Keratinocyte (primary cell): ENCODE measurements around the gene SNTG2. TPM values are rescaled to one million over a fixed set of nuclear protein-coding genes. Genes with fewer than 3 reads are reported as not detected.

Source experiments
- DNase-seq: peaks from one replicate; pipeline ENCODE4 v3.0.0-alpha.2; 2011; ENCODE audit warnings: low read depth, missing footprints, low spot score
- FAIRE-seq: peaks from 2 replicates; lab custom pipeline; 2011; peaks lifted over from hg19 to GRCh38; lab: Jason Lieb, UNC
- H2AFZ ChIP-seq: 2 replicates; pipeline ENCODE4 v1.6.0; 2012; ENCODE audit warnings: low read length, control low read depth, inconsistent platforms; ENCODE audit not compliant: control insufficient read depth
- H3K27ac ChIP-seq: 2 replicates; pipeline ENCODE4 v1.5.1; 2011; ENCODE audit warnings: low read length; ENCODE audit not compliant: control insufficient read depth, insufficient read depth
- H3K27me3 ChIP-seq: 3 replicates; pipeline ENCODE4 v1.6.0; 2011; ENCODE audit warnings: low read length; ENCODE audit not compliant: control insufficient read depth, insufficient read depth; ENCODE audit errors: extremely low read depth
- H3K36me3 ChIP-seq, 2 experiments: 2 replicates in 1 of 2; 3 replicates in 1 of 2; pipeline ENCODE4 v1.5.1; 2011; ENCODE audit warnings: low read length in 2 of 2, mild to moderate bottlenecking in 1 of 2; ENCODE audit not compliant: control insufficient read depth in 2 of 2, insufficient read depth in 2 of 2; ENCODE audit errors: extremely low read depth in 1 of 2
- H3K4me1 ChIP-seq: 3 replicates; pipeline ENCODE4 v1.5.1; 2011; ENCODE audit warnings: low read length; ENCODE audit not compliant: control insufficient read depth, insufficient read depth; ENCODE audit errors: extremely low read depth
- H3K4me2 ChIP-seq: 3 replicates; pipeline ENCODE4 v1.6.0; 2011; ENCODE audit warnings: low read depth, low read length; ENCODE audit not compliant: control insufficient read depth, insufficient read depth; ENCODE audit errors: extremely low read depth
- H3K4me3 ChIP-seq, 3 experiments: fragments of 200-600 bp in 1 of 3; sonication (generic) in 1 of 3; 2 replicates in 2 of 3; 3 replicates in 1 of 3; pipeline ENCODE4 v1.5.1; 2011 to 2016; ENCODE audit warnings: low read length in 3 of 3, mild to moderate bottlenecking in 3 of 3, control low read depth in 2 of 3, inconsistent platforms in 1 of 3, low read depth in 1 of 3, mixed read lengths in 1 of 3, mixed run types in 1 of 3, moderate library complexity in 1 of 3; ENCODE audit not compliant: control insufficient read depth in 2 of 3, insufficient read depth in 2 of 3; ENCODE audit errors: extremely low read depth in 1 of 3
- H3K79me2 ChIP-seq: 2 replicates; pipeline ENCODE4 v1.6.0; 2012; ENCODE audit warnings: low read length; ENCODE audit not compliant: control insufficient read depth, insufficient read depth
- H3K9ac ChIP-seq: 3 replicates; pipeline ENCODE4 v1.6.0; 2011; ENCODE audit warnings: low read length; ENCODE audit not compliant: control insufficient read depth, insufficient read depth; ENCODE audit errors: extremely low read depth
- H3K9me1 ChIP-seq: 3 replicates; pipeline ENCODE4 v1.6.0; 2011; ENCODE audit warnings: low read length; ENCODE audit not compliant: control insufficient read depth, insufficient read depth; ENCODE audit errors: extremely low read depth
- H3K9me3 ChIP-seq: 2 replicates; pipeline ENCODE4 v1.5.1; 2012; ENCODE audit warnings: low read depth, low read length; ENCODE audit not compliant: control insufficient read depth
- H4K20me1 ChIP-seq: 3 replicates; pipeline ENCODE4 v1.6.0; 2011; ENCODE audit warnings: low read length; ENCODE audit not compliant: control insufficient read depth, insufficient read depth; ENCODE audit errors: extremely low read depth
- EZH2 ChIP-seq: IDR thresholded peaks from one replicate; pipeline ENCODE4 v1.6.1; 2012; ENCODE audit warnings: inconsistent platforms, mild to moderate bottlenecking, low read length, moderate library complexity
- dilution Hi-C: fragments of 300-500 bp; cut with MboI; formaldehyde crosslinking; loops from one replicate; pipeline ENCODE4 v1.7.0; 2020; ENCODE audit warnings: low sequenced_read_pairs; ENCODE audit not compliant: extremely low pct_ligation_motif_present
- polyA plus RNA-seq, 5 experiments: library from polyadenylated mRNA; depleted of rRNA in 3 of 5; stranded (reverse) in 3 of 5; stranded (forward) in 1 of 5; unstranded in 1 of 5; fragments of >200 nt; gene quantifications; 1 replicate in 1 of 5; 2 replicates in 3 of 5; 3 replicates in 1 of 5; pipeline versions ENCODE4 v1.2.1 to v1.2.3, GENCODE V29; 2011 to 2012; ENCODE audit warnings: missing spikeins in 2 of 5, low read depth in 1 of 5, low replicate concordance in 1 of 5
- TF ChIP-seq, protein P1 (sequence below), 3 experiments: IDR thresholded peaks in 1 of 3; conservative IDR thresholded peaks in 1 of 3; optimal IDR thresholded peaks in 1 of 3; 2 replicates in 2 of 3; 3 replicates in 1 of 3; pipeline versions ENCODE3 to v1.5.1; 2011; ENCODE audit warnings: low read length in 3 of 3, mild to moderate bottlenecking in 3 of 3, moderate library complexity in 2 of 3, control low read depth in 1 of 3, inconsistent platforms in 1 of 3; ENCODE audit not compliant: insufficient read depth in 2 of 3; ENCODE audit errors: extremely low read depth in 1 of 3

The SNTG2 gene
- polyA plus RNA-seq, 1 donor (not counting 4 experiments of a cell fraction or from before 2014, with no cell fraction given) = not detected

DNA sequence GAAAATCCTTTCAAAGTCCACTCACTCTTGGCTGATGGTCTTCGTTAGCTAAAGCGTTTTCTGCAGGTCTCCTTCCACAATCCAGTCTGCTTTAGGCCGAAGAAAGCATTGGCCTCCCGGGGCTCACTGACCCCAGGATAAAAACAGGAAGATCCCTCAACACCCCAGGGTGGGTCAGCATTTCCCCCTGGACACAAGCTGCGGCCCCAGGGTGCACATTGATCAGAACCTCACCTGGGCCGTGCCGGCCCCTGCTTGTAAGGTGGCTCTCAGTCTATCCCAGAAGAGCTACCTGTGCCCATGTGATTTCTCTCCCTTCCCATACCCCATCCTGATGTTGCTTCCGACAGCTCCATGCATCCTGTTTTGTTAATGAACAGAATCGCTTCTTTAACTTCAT is 349.6 kb downstream of the SNTG2 start:
- Histone ChIP-seq H3K79me2 (no peaks in the 10 kb centered on the region), H3K4me2 (no peak overlapping the region), H2AFZ (no peak overlapping the region), H3K9me3 (no peaks in the 10 kb centered on the region), H3K27me3 (no peaks in the 10 kb centered on the region), H4K20me1 (no peaks in the 10 kb centered on the region), H3K4me1 (no peaks in the 10 kb centered on the region), H3K9me1 (no peaks in the 10 kb centered on the region), H3K36me3 (no peaks in the 10 kb centered on the region), H3K27ac (no peak overlapping the region), H3K4me3 (no peak overlapping the region), H3K9ac (no peak overlapping the region)
- dilution Hi-C loops = no loop called here
- DNase-seq (no peak), FAIRE-seq (no peak)
- TF ChIP-seq EZH2 = no peak
- TF ChIP-seq, protein P1, sequence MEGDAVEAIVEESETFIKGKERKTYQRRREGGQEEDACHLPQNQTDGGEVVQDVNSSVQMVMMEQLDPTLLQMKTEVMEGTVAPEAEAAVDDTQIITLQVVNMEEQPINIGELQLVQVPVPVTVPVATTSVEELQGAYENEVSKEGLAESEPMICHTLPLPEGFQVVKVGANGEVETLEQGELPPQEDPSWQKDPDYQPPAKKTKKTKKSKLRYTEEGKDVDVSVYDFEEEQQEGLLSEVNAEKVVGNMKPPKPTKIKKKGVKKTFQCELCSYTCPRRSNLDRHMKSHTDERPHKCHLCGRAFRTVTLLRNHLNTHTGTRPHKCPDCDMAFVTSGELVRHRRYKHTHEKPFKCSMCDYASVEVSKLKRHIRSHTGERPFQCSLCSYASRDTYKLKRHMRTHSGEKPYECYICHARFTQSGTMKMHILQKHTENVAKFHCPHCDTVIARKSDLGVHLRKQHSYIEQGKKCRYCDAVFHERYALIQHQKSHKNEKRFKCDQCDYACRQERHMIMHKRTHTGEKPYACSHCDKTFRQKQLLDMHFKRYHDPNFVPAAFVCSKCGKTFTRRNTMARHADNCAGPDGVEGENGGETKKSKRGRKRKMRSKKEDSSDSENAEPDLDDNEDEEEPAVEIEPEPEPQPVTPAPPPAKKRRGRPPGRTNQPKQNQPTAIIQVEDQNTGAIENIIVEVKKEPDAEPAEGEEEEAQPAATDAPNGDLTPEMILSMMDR (optimal IDR thresholded peaks at IDR 0.05 in 1 of 3, IDR thresholded peaks at IDR 0.05 in 1 of 3, conservative IDR thresholded peaks at IDR 0.05 in 1 of 3; ENCODE audit: extremely low read depth in 1 of 3, insufficient read depth in 2 of 3, low read length in 3 of 3) = no peak

DNA sequence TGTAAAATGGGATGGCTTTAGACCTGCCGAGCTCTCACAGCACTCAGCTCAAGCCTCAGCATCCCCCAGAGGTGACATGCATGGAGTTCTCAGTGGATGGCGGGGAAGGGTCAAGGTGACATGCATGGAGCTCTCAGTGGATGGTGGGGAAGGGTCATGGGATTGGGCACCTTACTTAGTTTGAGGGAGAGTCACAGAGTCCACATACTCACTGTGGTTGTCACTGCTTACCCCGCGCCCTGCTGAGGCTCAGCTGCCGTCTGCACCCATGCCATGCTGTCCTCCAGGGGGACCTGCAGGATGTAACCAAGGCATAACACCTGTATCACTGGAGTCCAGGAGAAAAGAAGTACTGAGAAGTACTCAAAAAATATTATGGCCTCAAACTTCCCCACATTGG is 350.4 kb downstream of the SNTG2 start:
- H3K79me2 ChIP-seq = no peaks in the 10 kb centered on the region
- no peak overlapping the region for H3K4me2 ChIP-seq
- no peak for DNase-seq
- dilution Hi-C loops = no loop called here
- no peak overlapping the region for H3K9ac ChIP-seq
- no peaks in the 10 kb centered on the region for H4K20me1 ChIP-seq
- H2AFZ ChIP-seq = no peak overlapping the region
- no peak overlapping the region for H3K27ac ChIP-seq
- no peaks in the 10 kb centered on the region for H3K9me3 ChIP-seq
- TF ChIP-seq, protein P1 (optimal IDR thresholded peaks at IDR 0.05 in 1 of 3, IDR thresholded peaks at IDR 0.05 in 1 of 3, conservative IDR thresholded peaks at IDR 0.05 in 1 of 3; ENCODE audit: extremely low read depth in 1 of 3, insufficient read depth in 2 of 3, low read length in 3 of 3) = no peak
- TF ChIP-seq EZH2 = no peak
- no peak for FAIRE-seq
- no peak overlapping the region for H3K4me3 ChIP-seq
- no peaks in the 10 kb centered on the region for H3K36me3 ChIP-seq
- H3K4me1 ChIP-seq = no peaks in the 10 kb centered on the region
- H3K27me3 ChIP-seq = no peaks in the 10 kb centered on the region
- H3K9me1 ChIP-seq = no peaks in the 10 kb centered on the region
